GM21447 (cell line): ENCODE measurements around the gene CDK7.

Source experiments
- ATAC-seq: cut with Tn5 transposase; IDR thresholded peaks from one replicate; pipeline ENCODE4 v1.9.1; 2021; ENCODE audit not compliant: unreplicated experiment

The CDK7 gene

DNA sequence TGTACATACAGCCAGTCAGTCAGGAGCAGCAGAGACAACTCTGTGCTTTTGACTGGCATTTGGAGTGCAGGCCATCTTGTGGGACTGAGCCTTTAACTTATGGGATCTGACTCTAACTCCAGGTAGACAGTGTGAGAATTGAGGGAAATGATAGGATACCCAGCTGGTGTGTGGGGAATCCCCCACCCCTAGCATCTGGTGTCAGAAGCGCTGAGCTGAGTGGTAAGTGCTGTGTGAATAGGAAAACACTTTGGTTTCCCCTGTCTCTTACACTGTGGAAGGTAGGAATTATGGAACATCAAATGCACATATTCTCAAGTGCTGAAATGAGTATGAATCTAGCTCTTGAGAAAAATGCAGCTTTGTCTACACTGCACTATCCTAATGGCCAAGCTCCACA, 54.0 kb downstream of the CDK7 start:
- ATAC-seq = no peak

DNA sequence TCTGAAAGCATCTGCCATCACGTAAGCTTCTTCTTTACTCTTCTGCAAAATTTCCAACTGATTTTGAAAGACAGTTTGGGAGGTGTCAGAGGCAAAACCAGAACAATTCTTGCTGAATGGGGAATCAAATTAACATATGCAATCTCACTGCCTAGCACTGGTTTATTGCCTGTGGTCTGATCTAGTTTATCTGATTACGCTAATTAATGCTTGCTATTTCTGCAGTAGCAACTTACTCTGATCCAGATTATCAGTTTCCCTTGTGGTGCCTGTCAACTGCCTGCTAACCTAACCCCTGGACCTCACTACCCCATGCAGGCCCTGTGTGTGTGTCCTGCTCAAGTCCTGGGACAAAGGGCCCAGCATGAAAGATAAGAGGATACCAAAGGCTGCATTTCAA, 57.6 kb downstream of the CDK7 start:
- ATAC-seq = no peak

DNA sequence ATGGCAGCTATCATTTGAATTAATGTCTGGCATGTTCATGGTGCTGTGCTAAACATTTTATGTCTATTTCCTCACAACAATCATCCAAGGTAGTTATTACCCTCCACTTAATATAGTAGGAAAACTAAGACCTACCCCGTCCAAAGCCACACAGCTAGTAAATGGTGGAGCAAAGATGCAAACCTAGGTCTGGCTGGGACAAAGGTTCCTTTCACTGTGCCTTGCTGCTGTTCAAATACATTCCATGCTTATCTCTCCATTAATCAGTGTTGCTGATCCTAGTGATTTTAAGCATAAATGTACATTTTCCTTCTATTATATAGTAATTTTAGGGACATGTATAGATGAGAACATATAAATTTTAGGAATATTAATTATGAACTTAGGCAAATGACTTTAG, 59.2 kb downstream of the CDK7 start:
- no peak for ATAC-seq

DNA sequence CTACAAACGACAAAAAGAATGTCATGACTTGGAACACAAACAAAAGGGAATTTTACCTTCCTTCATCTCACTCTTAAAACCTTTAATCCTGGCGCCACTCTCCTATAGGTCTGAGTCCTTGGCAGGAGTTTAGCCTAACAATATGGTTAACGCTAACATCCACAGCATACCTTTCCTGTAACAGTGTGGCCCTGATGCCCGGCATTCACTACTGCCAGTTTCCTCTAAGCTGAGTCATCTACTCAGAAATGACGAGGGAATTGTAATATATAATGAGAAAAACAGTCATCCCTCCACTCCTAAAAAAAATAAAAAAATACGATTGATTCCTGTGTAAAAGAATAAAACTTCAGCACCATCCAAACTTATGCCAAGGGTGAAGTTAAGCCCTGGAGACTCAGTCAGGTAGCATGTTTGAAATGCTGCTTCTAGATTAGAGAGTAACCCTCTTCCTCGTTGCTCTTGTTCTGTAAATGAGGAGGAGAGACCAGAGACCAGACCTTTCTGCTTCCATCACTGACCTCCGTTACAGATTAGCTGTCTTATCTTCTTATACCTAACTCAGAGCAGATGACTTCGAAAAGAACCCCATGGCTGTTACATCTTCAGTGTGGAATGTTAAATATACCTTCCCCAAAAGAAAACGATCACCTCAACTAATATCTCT, 60.5 kb downstream of the CDK7 start:
- no peak for ATAC-seq

DNA sequence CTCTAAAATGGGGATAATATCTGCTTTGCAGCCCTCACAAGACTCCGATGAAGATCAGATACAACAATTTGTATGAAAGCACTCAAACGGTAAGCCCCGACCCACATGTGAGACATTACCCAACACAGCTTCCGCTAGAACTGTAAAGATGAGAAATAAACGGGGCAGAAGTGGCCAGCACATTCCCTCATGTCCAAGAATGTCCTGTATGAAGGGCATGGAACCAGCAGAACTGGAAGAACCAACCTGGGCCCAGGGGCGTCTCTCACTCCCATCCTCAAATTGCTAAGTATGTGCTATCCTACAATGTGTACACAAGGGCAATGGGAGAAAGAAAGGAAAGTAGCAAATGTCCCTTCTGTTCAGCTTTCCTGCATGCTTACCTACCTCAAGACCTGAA, 64.9 kb downstream of the CDK7 start:
- ATAC-seq = no peak

DNA sequence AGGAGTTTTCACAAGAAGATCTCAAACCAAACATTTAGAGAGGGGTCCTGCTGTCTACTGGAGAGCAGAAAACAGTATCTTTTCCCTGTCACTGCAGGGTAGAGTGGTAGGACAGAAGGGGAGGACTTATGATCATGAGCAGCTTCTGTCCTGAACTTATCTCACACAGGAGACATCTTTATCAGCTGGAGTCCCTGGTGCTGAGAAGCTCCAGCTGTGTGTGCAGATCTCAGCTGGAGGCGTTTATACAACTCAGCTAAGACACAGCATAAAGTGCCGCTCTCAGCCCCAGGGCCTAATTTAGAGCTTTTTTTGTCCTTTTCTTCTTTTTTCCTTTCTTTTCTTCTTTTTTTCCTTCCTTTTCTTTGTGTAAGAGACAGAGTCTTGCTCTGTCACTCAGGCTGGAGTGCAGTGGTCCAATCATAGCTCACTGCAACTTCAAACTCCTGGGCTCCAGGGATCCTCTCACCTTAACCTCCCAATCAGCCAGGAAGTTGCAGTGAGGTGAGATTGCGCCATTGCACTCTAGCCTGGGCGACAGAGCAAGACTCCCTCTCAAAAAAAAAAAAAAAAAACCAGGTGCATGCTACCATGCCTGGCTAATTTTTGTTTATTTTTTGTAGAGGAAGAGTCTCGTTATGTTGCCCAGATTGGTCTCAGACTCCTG, 66.0 kb downstream of the CDK7 start:
- no peak for ATAC-seq

DNA sequence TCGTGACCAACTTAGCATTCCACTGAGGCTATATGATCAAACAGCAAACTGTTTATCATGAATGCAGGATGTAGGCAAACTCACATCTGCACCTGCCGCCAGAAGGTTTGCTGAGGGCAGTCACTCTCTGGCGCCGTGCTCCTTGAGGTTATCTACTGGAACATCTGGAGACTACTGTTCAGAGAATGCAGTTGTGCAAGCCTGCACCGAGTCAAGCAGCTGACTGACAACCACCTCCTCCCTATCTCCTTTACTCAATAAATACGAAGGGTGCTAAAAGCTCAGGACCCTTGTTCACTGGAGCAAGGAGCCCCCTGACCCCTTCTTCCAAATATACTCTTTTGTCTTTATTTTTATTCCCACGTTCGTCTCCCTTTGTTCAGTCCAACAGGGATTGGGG, 70.8 kb downstream of the CDK7 start:
- ATAC-seq = no peak

DNA sequence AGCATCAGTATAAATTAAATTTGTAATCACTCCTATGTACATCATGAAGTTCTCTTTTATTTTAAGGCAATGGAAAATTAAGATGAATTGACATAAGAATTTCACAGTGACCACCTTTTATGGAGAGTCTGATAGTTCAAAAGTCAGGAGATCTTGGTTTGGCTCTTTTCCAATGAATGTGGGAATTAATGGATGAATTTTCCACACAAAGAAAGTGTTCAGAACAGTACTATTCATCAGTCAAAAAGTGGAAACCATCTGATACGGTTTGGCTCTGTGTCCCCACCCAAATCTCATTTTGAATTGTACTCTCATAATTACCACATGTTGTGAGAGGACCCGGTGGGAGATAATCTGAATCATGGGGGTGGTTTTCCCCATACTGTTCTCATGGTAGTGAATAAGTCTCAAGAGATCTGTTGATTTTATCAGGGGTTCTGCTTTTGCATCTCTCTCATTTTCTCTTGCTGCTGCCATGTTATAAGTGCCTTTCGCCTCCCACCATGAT, 73.4 kb downstream of the CDK7 start:
- no peak for ATAC-seq

DNA sequence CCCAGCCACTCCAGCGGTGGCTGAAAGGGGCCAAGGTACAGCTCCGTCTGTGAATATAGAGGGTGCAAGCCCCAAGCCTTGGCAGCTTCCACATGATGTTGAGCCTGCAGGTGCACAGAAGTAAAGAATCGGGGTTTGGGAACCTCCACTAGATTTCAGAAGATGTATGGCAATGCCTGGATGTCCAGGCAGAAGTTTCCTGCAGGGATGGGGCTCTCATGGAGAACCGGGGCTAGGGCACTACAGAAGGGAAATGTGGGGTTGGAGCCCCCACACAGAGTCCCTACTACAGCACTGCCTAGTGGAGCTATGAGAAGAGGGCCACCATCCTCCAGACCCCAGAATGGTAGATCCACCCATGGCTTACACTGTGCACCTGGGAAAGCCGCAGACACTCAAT, 74.7 kb downstream of the CDK7 start:
- ATAC-seq = no peak

DNA sequence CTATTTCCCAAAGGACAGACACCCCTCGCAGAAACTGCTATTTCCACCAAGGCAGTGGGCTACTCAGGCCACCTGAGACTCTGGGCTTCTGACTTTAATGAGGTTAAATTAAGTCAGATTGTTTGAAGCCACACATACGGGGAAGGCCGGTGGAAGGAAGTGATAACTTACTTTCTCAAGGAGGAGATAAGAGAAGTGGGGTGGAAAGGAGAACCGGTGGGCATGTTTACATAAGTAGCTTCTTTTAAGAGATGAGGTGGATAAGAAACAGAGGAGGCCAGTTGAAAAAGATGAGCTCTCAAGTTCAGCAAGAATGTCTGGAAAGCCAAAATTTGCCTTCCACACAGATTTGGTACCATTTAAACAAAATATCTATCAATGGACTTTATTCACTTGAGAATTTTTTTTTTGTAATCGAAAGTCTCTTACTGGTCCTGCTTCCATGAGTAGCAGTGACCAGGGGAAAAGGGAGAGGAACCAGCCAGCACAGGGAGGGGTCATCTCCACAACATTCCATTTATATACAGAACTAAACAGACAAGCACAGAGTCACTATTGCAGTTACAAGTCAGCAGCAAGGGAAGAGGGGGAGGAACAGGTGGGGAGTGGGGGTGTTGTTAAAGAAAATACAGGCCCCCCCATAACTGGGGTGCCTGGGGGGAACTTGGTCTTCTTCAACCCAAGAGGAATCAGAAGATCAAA, 77.9 kb downstream of the CDK7 start:
- ATAC-seq = no peak

DNA sequence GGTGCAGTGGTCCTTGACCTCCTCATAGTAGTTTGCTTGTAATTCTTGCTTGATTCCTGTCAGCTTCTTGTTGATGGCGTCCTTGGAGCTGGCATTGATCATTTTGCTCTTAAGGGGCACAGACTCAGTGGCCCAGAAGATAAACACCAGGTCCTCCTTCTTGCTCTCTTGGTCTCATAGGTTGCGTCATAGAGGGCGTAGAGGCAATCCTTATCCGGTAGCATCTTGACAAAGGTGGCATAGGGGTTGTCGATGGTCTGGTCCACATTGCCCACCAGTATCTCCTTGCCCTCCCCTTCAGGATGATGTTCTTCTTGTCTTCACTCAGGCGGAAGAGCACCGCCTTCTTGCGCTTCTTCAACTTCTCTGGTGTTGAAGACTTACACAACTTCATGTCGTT, 78.7 kb downstream of the CDK7 start:
- no peak for ATAC-seq

DNA sequence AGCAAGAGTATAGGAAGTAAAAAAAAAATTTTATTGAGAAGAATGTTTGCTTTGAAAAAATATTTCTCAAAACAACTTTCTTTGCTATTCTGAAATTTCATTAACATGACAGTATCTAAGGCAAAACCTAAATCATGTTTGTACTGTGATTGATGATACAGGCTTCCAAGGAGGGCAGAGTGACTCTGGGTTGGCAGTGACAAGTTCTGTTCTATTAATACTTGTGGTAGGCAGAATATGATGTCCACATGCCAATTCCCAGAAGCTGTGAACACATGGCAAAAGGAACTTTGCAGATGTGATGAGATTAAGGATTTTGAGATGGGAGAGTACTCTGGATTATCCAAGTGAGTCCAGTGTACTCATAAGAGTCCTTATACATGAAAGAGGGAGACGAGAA, 81.3 kb downstream of the CDK7 start:
- no peak for ATAC-seq

DNA sequence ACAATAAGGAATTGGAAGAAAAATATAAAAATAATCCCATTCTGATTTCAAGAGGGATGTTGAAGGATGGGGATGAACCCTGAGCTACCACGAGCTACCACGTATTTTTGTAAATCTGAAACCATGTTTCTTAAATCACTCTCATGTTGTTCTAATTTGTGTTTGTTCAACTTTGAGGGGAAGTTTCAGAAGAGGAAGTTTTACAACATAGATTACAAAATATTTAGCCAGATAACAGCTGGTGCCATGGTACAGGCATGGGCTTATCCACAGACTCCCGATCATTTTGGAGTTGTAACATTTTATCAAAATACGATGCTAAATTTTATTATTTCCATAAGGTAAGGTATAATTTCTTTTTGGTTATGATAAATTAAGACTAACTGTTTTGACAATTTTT, 82.7 kb downstream of the CDK7 start:
- ATAC-seq = no peak

DNA sequence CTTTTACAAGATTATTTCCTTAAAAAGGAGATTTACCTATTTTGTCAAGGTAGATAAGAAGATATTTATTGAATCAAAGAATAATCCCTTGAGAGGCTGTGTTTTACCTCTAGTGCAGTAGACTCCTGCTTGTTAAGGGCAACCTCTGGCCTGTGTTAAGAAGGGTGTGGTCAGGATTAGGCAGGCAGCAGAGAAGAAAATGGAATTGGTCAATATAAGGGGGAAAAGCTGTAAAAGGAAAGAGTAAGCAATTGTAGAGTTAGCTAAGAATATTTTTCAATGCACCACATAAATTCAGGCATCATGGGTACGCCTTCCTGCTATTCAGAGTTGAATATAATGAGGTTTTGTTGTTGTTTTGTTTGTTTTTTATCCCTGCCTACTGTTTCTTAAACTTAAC, 91.7 kb downstream of the CDK7 start:
- no peak for ATAC-seq
